K562 (cell line): ENCODE measurements around the gene LYPD5. TPM values are rescaled to one million over a fixed set of nuclear protein-coding genes. Genes with fewer than 3 reads are reported as not detected.
A peak's percentile ranks its signal among the peaks of the same experiment; 100 is the strongest.

Source experiments
- AFF1 ChIP-seq, 2 experiments: fragments of 450-650 bp; IDR thresholded peaks; 2 replicates each; pipeline ENCODE4 v1.6.1; 2018; ENCODE audit warnings: mild to moderate bottlenecking in 2 of 2, low read depth in 1 of 2; ENCODE audit not compliant: partially characterized antibody in 2 of 2
- CUX1 ChIP-seq: fragments of 200-800 bp; sonication (Bioruptor generic); IDR thresholded peaks from 2 replicates; pipeline ENCODE4 v1.6.1; 2016; ENCODE audit warnings: missing genetic modification characterization, missing compliant biosample characterization
- FOXM1 ChIP-seq, 2 experiments: fragments of 450-650 bp in 1 of 2; sonication (generic) in 1 of 2; formaldehyde crosslinking in 1 of 2; IDR thresholded peaks; 2 replicates each; pipeline versions ENCODE4 v1.6.1 to v1.9.0; 2017 to 2022; ENCODE audit warnings: low read depth in 2 of 2, mild to moderate bottlenecking in 2 of 2, missing genetic modification reagents in 1 of 2, moderate library complexity in 1 of 2
- HDAC8 ChIP-seq: fragments of 450-650 bp; IDR thresholded peaks from 2 replicates; pipeline ENCODE4 v1.6.1; 2016; ENCODE audit warnings: mild to moderate bottlenecking, missing genetic modification characterization, moderate library complexity, missing compliant biosample characterization
- NR2C2 ChIP-seq, 2 experiments: fragments of 200-800 bp in 1 of 2; sonication (Bioruptor generic) in 1 of 2; sonication (generic) in 1 of 2; formaldehyde crosslinking in 1 of 2; IDR thresholded peaks; 2 replicates each; pipeline versions ENCODE4 v1.6.1 to v1.8.0; 2016 to 2022; ENCODE audit warnings: mild to moderate bottlenecking in 1 of 2, missing compliant biosample characterization in 1 of 2, missing genetic modification characterization in 1 of 2, missing genetic modification reagents in 1 of 2
- SIN3B ChIP-seq: fragments of 450-650 bp; IDR thresholded peaks from 2 replicates; pipeline ENCODE4 v1.6.1; 2017; ENCODE audit warnings: low read depth, mild to moderate bottlenecking, moderate library complexity
- SMC3 ChIP-seq: conservative IDR thresholded peaks from 2 replicates; pipeline ENCODE4 v1.6.1; 2011; ENCODE audit warnings: low read depth, low read length, improper control_type of control experiment; ENCODE audit not compliant: insufficient read depth
- ZNF124 ChIP-seq: sonication (generic); formaldehyde crosslinking; IDR thresholded peaks from 2 replicates; pipeline ENCODE4 v1.8.1; 2022; ENCODE audit warnings: missing genetic modification reagents
- ZNF133 ChIP-seq: fragments of 250-450 bp; sonication (Bioruptor Pico); IDR thresholded peaks from 2 replicates; pipeline ENCODE4 v1.4.0; 2020; ENCODE audit warnings: mild to moderate bottlenecking
- polyA plus RNA-seq, 8 experiments: library from polyadenylated mRNA; depleted of rRNA in 4 of 8; stranded (reverse) in 5 of 8; unstranded in 3 of 8; fragments of >200 nt; fragmentation: Nextera tagmentation in 2 of 8; fragmentation: Illumina TruSeq in 1 of 8; extraction: Ambion mirVana in 2 of 8; extraction: Trizol in 1 of 8; gene quantifications; 2 replicates each; pipeline versions ENCODE4 v1.2.1 to v1.2.3, GENCODE V29; 2011 to 2014; ENCODE audit warnings: inconsistent platforms in 1 of 8, missing spikeins in 1 of 8
- total RNA-seq, 7 experiments: library from RNA; depleted of rRNA in 6 of 7; stranded (reverse); fragments of >200 nt in 6 of 7; fragmentation: Illumina TruSeq in 2 of 7; extraction: Trizol in 2 of 7; gene quantifications; 2 replicates each; pipeline versions ENCODE4 v1.2.1 to v1.2.3, GENCODE V29; 2011 to 2021; ENCODE audit warnings: low replicate concordance in 1 of 7
- TF ChIP-seq, protein P1 (sequence below): fragments of 450-650 bp; IDR thresholded peaks from 2 replicates; pipeline ENCODE4 v1.6.1; 2016; ENCODE audit warnings: mild to moderate bottlenecking
- TF ChIP-seq, protein P2 (sequence below): sonication (generic); formaldehyde crosslinking; IDR thresholded peaks from 2 replicates; pipeline ENCODE4 v1.8.0; 2022; ENCODE audit warnings: missing genetic modification reagents, mild to moderate bottlenecking, moderate library complexity, borderline replicate concordance

Gene LYPD5
- total and polyA plus RNA-seq, 9 of the 15 experiments (the other 6 are each of a cell fraction or from before 2014, with no cell fraction given): 0.03 to 0.22 (median 0.10) TPM; not detected in 3

GRCh38 chr19:43774103-43774939, 27.9 kb downstream of the LYPD5 start (continued):
- TF ChIP-seq CUX1 (CRISPR knock-in tag) (no peak), ZNF133 (no peak), AFF1 (IDR thresholded peaks at IDR 0.05; ENCODE audit: low read depth in 1 of 2, partially characterized antibody in 2 of 2) (peak in 1 of 2 experiments; percentile 78), SIN3B (no peak), NR2C2 (CRISPR knock-in tag; IDR thresholded peaks at IDR 0.05) (peak; percentile 90), NR2C2 (tag; IDR thresholded peaks at IDR 0.05) (peak; percentile 97), FOXM1 (IDR thresholded peaks at IDR 0.05; ENCODE audit: low read depth) (peak; percentile 81), FOXM1 (CRISPR knock-in tag; IDR thresholded peaks at IDR 0.05; ENCODE audit: low read depth) (0 out of 2 replicates have a peak, but pooled peaks have one; percentile 16), ZNF124 (CRISPR knock-in tag) (0 out of 2 replicates have a peak, but pooled peaks have one; percentile 14), HDAC8 (tag) (0 out of 2 replicates have a peak, but pooled peaks have one; percentile 53), SMC3 (peak; percentile 68)
- TF ChIP-seq, protein P1, sequence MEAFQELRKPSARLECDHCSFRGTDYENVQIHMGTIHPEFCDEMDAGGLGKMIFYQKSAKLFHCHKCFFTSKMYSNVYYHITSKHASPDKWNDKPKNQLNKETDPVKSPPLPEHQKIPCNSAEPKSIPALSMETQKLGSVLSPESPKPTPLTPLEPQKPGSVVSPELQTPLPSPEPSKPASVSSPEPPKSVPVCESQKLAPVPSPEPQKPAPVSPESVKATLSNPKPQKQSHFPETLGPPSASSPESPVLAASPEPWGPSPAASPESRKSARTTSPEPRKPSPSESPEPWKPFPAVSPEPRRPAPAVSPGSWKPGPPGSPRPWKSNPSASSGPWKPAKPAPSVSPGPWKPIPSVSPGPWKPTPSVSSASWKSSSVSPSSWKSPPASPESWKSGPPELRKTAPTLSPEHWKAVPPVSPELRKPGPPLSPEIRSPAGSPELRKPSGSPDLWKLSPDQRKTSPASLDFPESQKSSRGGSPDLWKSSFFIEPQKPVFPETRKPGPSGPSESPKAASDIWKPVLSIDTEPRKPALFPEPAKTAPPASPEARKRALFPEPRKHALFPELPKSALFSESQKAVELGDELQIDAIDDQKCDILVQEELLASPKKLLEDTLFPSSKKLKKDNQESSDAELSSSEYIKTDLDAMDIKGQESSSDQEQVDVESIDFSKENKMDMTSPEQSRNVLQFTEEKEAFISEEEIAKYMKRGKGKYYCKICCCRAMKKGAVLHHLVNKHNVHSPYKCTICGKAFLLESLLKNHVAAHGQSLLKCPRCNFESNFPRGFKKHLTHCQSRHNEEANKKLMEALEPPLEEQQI: peak; percentile 85; the same call in 1 of the 2 replicates
- TF ChIP-seq, protein P2, sequence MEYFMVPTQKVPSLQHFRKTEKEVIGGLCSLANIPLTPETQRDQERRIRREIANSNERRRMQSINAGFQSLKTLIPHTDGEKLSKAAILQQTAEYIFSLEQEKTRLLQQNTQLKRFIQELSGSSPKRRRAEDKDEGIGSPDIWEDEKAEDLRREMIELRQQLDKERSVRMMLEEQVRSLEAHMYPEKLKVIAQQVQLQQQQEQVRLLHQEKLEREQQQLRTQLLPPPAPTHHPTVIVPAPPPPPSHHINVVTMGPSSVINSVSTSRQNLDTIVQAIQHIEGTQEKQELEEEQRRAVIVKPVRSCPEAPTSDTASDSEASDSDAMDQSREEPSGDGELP: peak; percentile 98
